Vagina (tissue), 2 donors: Measurements from ENCODE around the gene RANBP10. TPM values are rescaled to one million over a fixed set of nuclear protein-coding genes. Genes with fewer than 3 reads are reported as not detected.

Experiments
- DNase-seq, 2 donors: peaks; one replicate each; pipeline ENCODE4 v3.0.0-alpha.2; 2017; ENCODE audit errors: extremely low spot score in 2 of 2
- H3K27ac ChIP-seq: fragments of 200-600 bp; sonication (generic); one replicate; pipeline ENCODE4 v1.5.1; 2019
- H3K27me3 ChIP-seq: fragments of 200-600 bp; sonication (generic); one replicate; pipeline ENCODE4 v1.5.1; 2019
- H3K36me3 ChIP-seq, 2 donors: fragments of 200-600 bp; sonication (generic); one replicate each; pipeline ENCODE4 v1.5.1; 2017 to 2019
- H3K4me1 ChIP-seq: fragments of 200-600 bp; sonication (generic); one replicate; pipeline ENCODE4 v1.5.1; 2019
- H3K4me3 ChIP-seq, 2 donors: fragments of 200-600 bp; sonication (generic); 1 replicate in 1 of 2; 2 replicates in 1 of 2; pipeline ENCODE4 v1.5.1; 2016 to 2019
- H3K9me3 ChIP-seq: fragments of 200-600 bp; sonication (generic); one replicate; pipeline ENCODE4 v1.5.1; 2019
- POLR2A ChIP-seq, 2 donors: fragments of 450-650 bp; IDR thresholded peaks; one replicate each; pipeline ENCODE4 v1.6.1; 2017; ENCODE audit warnings: antibody characterized with exemption in 2 of 2, mild to moderate bottlenecking in 2 of 2, moderate library complexity in 2 of 2
- POLR2AphosphoS5 ChIP-seq, 2 donors: sonication (generic); formaldehyde crosslinking; IDR thresholded peaks; one replicate each; pipeline ENCODE4 v1.9.0; 2017; ENCODE audit warnings: antibody characterized with exemption in 2 of 2, mild to moderate bottlenecking in 2 of 2, low read depth in 1 of 2; ENCODE audit not compliant: insufficient read depth in 1 of 2
- intact Hi-C: fragments of 100-400 bp; cut with DNase I; formaldehyde crosslinking; loops from one replicate; pipeline ENCODE4 v1.15.1; 2023
- total RNA-seq: library from RNA; depleted of rRNA; stranded (reverse); fragments of >200 nt; gene quantifications from one replicate; pipeline ENCODE4 v1.2.3, GENCODE V29; 2016
- TF ChIP-seq, protein P1 (sequence below), 3 experiments: fragments of 450-650 bp in 2 of 3; fragments of 200-600 bp in 1 of 3; sonication (generic) in 1 of 3; IDR thresholded peaks; one replicate each; pipeline ENCODE4 v1.5.1; 2017 to 2019; ENCODE audit warnings: antibody characterized with exemption in 3 of 3, mild to moderate bottlenecking in 2 of 3, moderate library complexity in 2 of 3

RANBP10 gene
- total RNA-seq, 1 donor from 2014 or later = 17.9 TPM

DNA sequence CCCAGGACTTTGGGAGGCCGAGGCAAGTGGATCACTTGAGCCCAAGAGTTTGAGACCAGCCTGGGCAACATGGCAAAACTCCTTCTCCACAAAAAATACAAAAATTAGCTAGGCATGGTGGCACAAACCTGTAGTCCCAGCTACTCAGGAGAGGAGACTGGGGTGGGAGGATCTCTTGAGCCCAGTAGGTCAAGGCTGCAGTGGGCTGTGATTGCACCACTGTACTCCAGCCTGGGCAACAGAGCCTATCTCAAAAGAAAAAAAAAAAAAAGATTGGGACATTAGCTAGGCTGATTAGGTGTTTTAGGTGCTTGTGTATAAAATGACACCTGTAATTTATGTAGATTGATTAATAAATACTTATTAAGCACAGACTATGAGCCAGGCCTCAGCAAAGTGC lies 97.3 kb downstream of the RANBP10 start:
- H3K27me3 ChIP-seq = no peaks in the 10 kb centered on the region
- no peaks in the 10 kb centered on the region for H3K36me3 ChIP-seq
- no peak overlapping the region for H3K4me3 ChIP-seq
- TF ChIP-seq POLR2A (IDR thresholded peaks at IDR 0.05) (no peak), POLR2AphosphoS5 (IDR thresholded peaks at IDR 0.05; ENCODE audit: insufficient read depth in 1 of 2, low read depth in 1 of 2) (no peak)
- TF ChIP-seq, protein P1, sequence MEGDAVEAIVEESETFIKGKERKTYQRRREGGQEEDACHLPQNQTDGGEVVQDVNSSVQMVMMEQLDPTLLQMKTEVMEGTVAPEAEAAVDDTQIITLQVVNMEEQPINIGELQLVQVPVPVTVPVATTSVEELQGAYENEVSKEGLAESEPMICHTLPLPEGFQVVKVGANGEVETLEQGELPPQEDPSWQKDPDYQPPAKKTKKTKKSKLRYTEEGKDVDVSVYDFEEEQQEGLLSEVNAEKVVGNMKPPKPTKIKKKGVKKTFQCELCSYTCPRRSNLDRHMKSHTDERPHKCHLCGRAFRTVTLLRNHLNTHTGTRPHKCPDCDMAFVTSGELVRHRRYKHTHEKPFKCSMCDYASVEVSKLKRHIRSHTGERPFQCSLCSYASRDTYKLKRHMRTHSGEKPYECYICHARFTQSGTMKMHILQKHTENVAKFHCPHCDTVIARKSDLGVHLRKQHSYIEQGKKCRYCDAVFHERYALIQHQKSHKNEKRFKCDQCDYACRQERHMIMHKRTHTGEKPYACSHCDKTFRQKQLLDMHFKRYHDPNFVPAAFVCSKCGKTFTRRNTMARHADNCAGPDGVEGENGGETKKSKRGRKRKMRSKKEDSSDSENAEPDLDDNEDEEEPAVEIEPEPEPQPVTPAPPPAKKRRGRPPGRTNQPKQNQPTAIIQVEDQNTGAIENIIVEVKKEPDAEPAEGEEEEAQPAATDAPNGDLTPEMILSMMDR (IDR thresholded peaks at IDR 0.05) = no peak
- no peaks in the 10 kb centered on the region for H3K4me1 ChIP-seq
- no peaks in the 10 kb centered on the region for H3K9me3 ChIP-seq
- intact Hi-C loops = no loop called here
- DNase-seq = no peak
- no peak overlapping the region for H3K27ac ChIP-seq

DNA sequence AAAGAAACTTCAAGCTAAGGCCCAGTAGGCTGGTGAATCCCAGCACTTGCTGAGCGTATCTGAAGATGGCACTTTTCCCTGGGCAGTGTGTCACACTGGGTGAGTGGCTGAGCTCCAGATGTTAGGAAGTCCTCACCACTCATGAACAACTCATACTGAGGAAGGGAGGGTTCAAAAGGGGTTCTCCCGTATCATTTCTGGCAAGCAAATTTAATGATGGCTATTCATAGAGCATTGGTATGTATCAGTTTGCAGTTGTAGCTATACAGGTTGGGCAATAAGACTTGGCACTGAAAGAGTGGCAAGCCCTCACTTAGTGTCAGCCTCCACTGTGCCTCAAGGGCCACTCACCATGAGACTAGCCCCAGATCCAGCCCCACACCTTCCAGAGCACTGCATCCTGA lies 98.0 kb downstream of the RANBP10 start:
- Histone ChIP-seq H3K27ac (no peak overlapping the region), H3K27me3 (no peaks in the 10 kb centered on the region), H3K4me3 (no peak overlapping the region), H3K9me3 (no peaks in the 10 kb centered on the region), H3K36me3 (no peaks in the 10 kb centered on the region), H3K4me1 (peaks cover 4% of the 10 kb centered on the region)
- TF ChIP-seq, protein P1 (IDR thresholded peaks at IDR 0.05) = no peak
- TF ChIP-seq POLR2A (IDR thresholded peaks at IDR 0.05) (no peak), POLR2AphosphoS5 (IDR thresholded peaks at IDR 0.05; ENCODE audit: insufficient read depth in 1 of 2, low read depth in 1 of 2) (no peak)
- intact Hi-C loops = no loop called here
- no peak for DNase-seq

- Histone ChIP-seq H3K4me1 (peaks cover 10% of the 10 kb centered on the region), H3K4me3 (no peak overlapping the region), H3K9me3 (no peaks in the 10 kb centered on the region), H3K27me3 (no peaks in the 10 kb centered on the region), H3K27ac (no peak overlapping the region), H3K36me3 (no peaks in the 10 kb centered on the region)
- no peak for DNase-seq
- TF ChIP-seq, protein P1 (IDR thresholded peaks at IDR 0.05) = no peak
- TF ChIP-seq POLR2AphosphoS5 (IDR thresholded peaks at IDR 0.05; ENCODE audit: insufficient read depth in 1 of 2, low read depth in 1 of 2) = no peak
- no peak for TF ChIP-seq POLR2A (IDR thresholded peaks at IDR 0.05)
- intact Hi-C loops = no loop called here
These were observed 98.6 kb downstream of the RANBP10 start for GRCh38 chr16:67707790-67708189.

DNA sequence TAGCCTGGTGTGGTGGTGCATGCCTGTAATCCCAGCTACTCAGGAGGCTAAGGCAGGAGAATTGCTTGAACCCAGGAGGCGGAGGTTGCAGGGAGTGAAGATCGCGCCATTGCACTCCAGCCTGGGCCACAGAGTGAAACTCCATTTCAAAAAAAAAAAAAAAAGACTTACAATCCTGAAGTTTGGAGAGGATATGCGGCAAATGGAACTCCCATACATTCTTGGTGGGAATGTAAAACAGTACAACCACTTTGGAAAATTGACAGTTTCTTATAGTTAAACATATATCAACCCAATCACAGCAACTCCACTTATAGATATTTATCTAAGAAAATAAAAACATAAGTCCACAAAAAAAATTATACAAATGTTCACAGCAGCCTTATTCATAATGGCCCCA lies 99.2 kb downstream of the RANBP10 start:
- no peak for TF ChIP-seq POLR2AphosphoS5 (IDR thresholded peaks at IDR 0.05; ENCODE audit: insufficient read depth in 1 of 2, low read depth in 1 of 2)
- TF ChIP-seq, protein P1 (IDR thresholded peaks at IDR 0.05) = no peak
- TF ChIP-seq POLR2A (IDR thresholded peaks at IDR 0.05) = no peak
- H3K4me3 ChIP-seq = no peak overlapping the region
- no peaks in the 10 kb centered on the region for H3K36me3 ChIP-seq
- H3K27ac ChIP-seq = no peak overlapping the region
- intact Hi-C loops = no loop called here
- peaks cover 13% of the 10 kb centered on the region for H3K4me1 ChIP-seq
- no peaks in the 10 kb centered on the region for H3K9me3 ChIP-seq
- no peaks in the 10 kb centered on the region for H3K27me3 ChIP-seq
- no peak for DNase-seq

- no peak overlapping the region for H3K4me3 ChIP-seq
- no peaks in the 10 kb centered on the region for H3K27me3 ChIP-seq
- H3K36me3 ChIP-seq = no peaks in the 10 kb centered on the region
- no peaks in the 10 kb centered on the region for H3K9me3 ChIP-seq
- H3K27ac ChIP-seq = no peak overlapping the region
- peaks cover 13% of the 10 kb centered on the region for H3K4me1 ChIP-seq
- intact Hi-C loops = no loop called here
- no peak for DNase-seq
- TF ChIP-seq, protein P1 (IDR thresholded peaks at IDR 0.05) = no peak
- TF ChIP-seq POLR2AphosphoS5 (IDR thresholded peaks at IDR 0.05; ENCODE audit: insufficient read depth in 1 of 2, low read depth in 1 of 2) = no peak
- TF ChIP-seq POLR2A (IDR thresholded peaks at IDR 0.05) = no peak
These were observed 102.2 kb downstream of the RANBP10 start for GRCh38 chr16:67704110-67704509.
